Keratinocyte (primary cell): ENCODE data around the gene OCIAD2. TPM values are rescaled to one million over a fixed set of nuclear protein-coding genes. Genes with fewer than 3 reads are reported as not detected.

Source experiments
- DNase-seq: peaks from one replicate; pipeline ENCODE4 v3.0.0-alpha.2; 2011; ENCODE audit warnings: low read depth, missing footprints, low spot score
- FAIRE-seq: peaks from 2 replicates; lab custom pipeline; 2011; peaks lifted over from hg19 to GRCh38; lab: Jason Lieb, UNC
- H2AFZ ChIP-seq: 2 replicates; pipeline ENCODE4 v1.6.0; 2012; ENCODE audit warnings: low read length, control low read depth, inconsistent platforms; ENCODE audit not compliant: control insufficient read depth
- H3K27ac ChIP-seq: 2 replicates; pipeline ENCODE4 v1.5.1; 2011; ENCODE audit warnings: low read length; ENCODE audit not compliant: control insufficient read depth, insufficient read depth
- H3K27me3 ChIP-seq: 3 replicates; pipeline ENCODE4 v1.6.0; 2011; ENCODE audit warnings: low read length; ENCODE audit not compliant: control insufficient read depth, insufficient read depth; ENCODE audit errors: extremely low read depth
- H3K36me3 ChIP-seq, 2 experiments: 2 replicates in 1 of 2; 3 replicates in 1 of 2; pipeline ENCODE4 v1.5.1; 2011; ENCODE audit warnings: low read length in 2 of 2, mild to moderate bottlenecking in 1 of 2; ENCODE audit not compliant: control insufficient read depth in 2 of 2, insufficient read depth in 2 of 2; ENCODE audit errors: extremely low read depth in 1 of 2
- H3K4me1 ChIP-seq: 3 replicates; pipeline ENCODE4 v1.5.1; 2011; ENCODE audit warnings: low read length; ENCODE audit not compliant: control insufficient read depth, insufficient read depth; ENCODE audit errors: extremely low read depth
- H3K4me2 ChIP-seq: 3 replicates; pipeline ENCODE4 v1.6.0; 2011; ENCODE audit warnings: low read depth, low read length; ENCODE audit not compliant: control insufficient read depth, insufficient read depth; ENCODE audit errors: extremely low read depth
- H3K4me3 ChIP-seq, 3 experiments: fragments of 200-600 bp in 1 of 3; sonication (generic) in 1 of 3; 2 replicates in 2 of 3; 3 replicates in 1 of 3; pipeline ENCODE4 v1.5.1; 2011 to 2016; ENCODE audit warnings: low read length in 3 of 3, mild to moderate bottlenecking in 3 of 3, control low read depth in 2 of 3, inconsistent platforms in 1 of 3, low read depth in 1 of 3, mixed read lengths in 1 of 3, mixed run types in 1 of 3, moderate library complexity in 1 of 3; ENCODE audit not compliant: control insufficient read depth in 2 of 3, insufficient read depth in 2 of 3; ENCODE audit errors: extremely low read depth in 1 of 3
- H3K79me2 ChIP-seq: 2 replicates; pipeline ENCODE4 v1.6.0; 2012; ENCODE audit warnings: low read length; ENCODE audit not compliant: control insufficient read depth, insufficient read depth
- H3K9ac ChIP-seq: 3 replicates; pipeline ENCODE4 v1.6.0; 2011; ENCODE audit warnings: low read length; ENCODE audit not compliant: control insufficient read depth, insufficient read depth; ENCODE audit errors: extremely low read depth
- H3K9me1 ChIP-seq: 3 replicates; pipeline ENCODE4 v1.6.0; 2011; ENCODE audit warnings: low read length; ENCODE audit not compliant: control insufficient read depth, insufficient read depth; ENCODE audit errors: extremely low read depth
- H3K9me3 ChIP-seq: 2 replicates; pipeline ENCODE4 v1.5.1; 2012; ENCODE audit warnings: low read depth, low read length; ENCODE audit not compliant: control insufficient read depth
- H4K20me1 ChIP-seq: 3 replicates; pipeline ENCODE4 v1.6.0; 2011; ENCODE audit warnings: low read length; ENCODE audit not compliant: control insufficient read depth, insufficient read depth; ENCODE audit errors: extremely low read depth
- CTCF ChIP-seq, 3 experiments: IDR thresholded peaks in 1 of 3; conservative IDR thresholded peaks in 1 of 3; optimal IDR thresholded peaks in 1 of 3; 2 replicates in 2 of 3; 3 replicates in 1 of 3; pipeline versions ENCODE3 to v1.5.1; 2011; ENCODE audit warnings: low read length in 3 of 3, mild to moderate bottlenecking in 3 of 3, moderate library complexity in 2 of 3, control low read depth in 1 of 3, inconsistent platforms in 1 of 3; ENCODE audit not compliant: insufficient read depth in 2 of 3; ENCODE audit errors: extremely low read depth in 1 of 3
- EZH2 ChIP-seq: IDR thresholded peaks from one replicate; pipeline ENCODE4 v1.6.1; 2012; ENCODE audit warnings: inconsistent platforms, mild to moderate bottlenecking, low read length, moderate library complexity
- dilution Hi-C: fragments of 300-500 bp; cut with MboI; formaldehyde crosslinking; loops from one replicate; pipeline ENCODE4 v1.7.0; 2020; ENCODE audit warnings: low sequenced_read_pairs; ENCODE audit not compliant: extremely low pct_ligation_motif_present
- polyA plus RNA-seq, 5 experiments: library from polyadenylated mRNA; depleted of rRNA in 3 of 5; stranded (reverse) in 3 of 5; stranded (forward) in 1 of 5; unstranded in 1 of 5; fragments of >200 nt; gene quantifications; 1 replicate in 1 of 5; 2 replicates in 3 of 5; 3 replicates in 1 of 5; pipeline versions ENCODE4 v1.2.1 to v1.2.3, GENCODE V29; 2011 to 2012; ENCODE audit warnings: missing spikeins in 2 of 5, low read depth in 1 of 5, low replicate concordance in 1 of 5

Gene OCIAD2
- polyA plus RNA-seq, 1 donor (not counting 4 experiments of a cell fraction or from before 2014, with no cell fraction given) = 407 TPM

- Histone ChIP-seq H3K36me3 (peaks cover 20 to 40% of the 10 kb centered on the region in 2 experiments), H2AFZ (no peak overlapping the region), H3K79me2 (peaks cover 31% of the 10 kb centered on the region), H3K4me2 (no peak overlapping the region), H4K20me1 (no peaks in the 10 kb centered on the region), H3K27ac (no peak overlapping the region), H3K9me1 (peaks cover 2% of the 10 kb centered on the region), H3K9me3 (no peaks in the 10 kb centered on the region), H3K4me3 (no peak overlapping the region), H3K27me3 (no peaks in the 10 kb centered on the region), H3K4me1 (peaks cover 29% of the 10 kb centered on the region), H3K9ac (no peak overlapping the region)
- dilution Hi-C loops = no loop called here
- TF ChIP-seq EZH2 = no peak
- TF ChIP-seq CTCF (optimal IDR thresholded peaks at IDR 0.05 in 1 of 3, IDR thresholded peaks at IDR 0.05 in 1 of 3, conservative IDR thresholded peaks at IDR 0.05 in 1 of 3; ENCODE audit: extremely low read depth in 1 of 3, insufficient read depth in 2 of 3, low read length in 3 of 3) = no peak
- FAIRE-seq = no peak
- DNase-seq = no peak
Observed at GRCh38 chr4:48899432-48899749, 7.2 kb downstream of the OCIAD2 start.

- no peak overlapping the region for H3K9ac ChIP-seq
- DNase-seq = no peak
- H3K9me1 ChIP-seq = no peaks in the 10 kb centered on the region
- no peak overlapping the region for H2AFZ ChIP-seq
- no peak for FAIRE-seq
- H3K36me3 ChIP-seq = peaks cover 20 to 36% of the 10 kb centered on the region in 2 experiments
- no peak overlapping the region for H3K4me3 ChIP-seq
- H3K79me2 ChIP-seq = peaks cover 27% of the 10 kb centered on the region
- no peaks in the 10 kb centered on the region for H4K20me1 ChIP-seq
- dilution Hi-C loops = no loop called here
- H3K27me3 ChIP-seq = no peaks in the 10 kb centered on the region
- no peak overlapping the region for H3K4me2 ChIP-seq
- peaks cover 24% of the 10 kb centered on the region for H3K4me1 ChIP-seq
- H3K9me3 ChIP-seq = no peaks in the 10 kb centered on the region
- H3K27ac ChIP-seq = no peak overlapping the region
- TF ChIP-seq EZH2 (no peak), CTCF (optimal IDR thresholded peaks at IDR 0.05 in 1 of 3, IDR thresholded peaks at IDR 0.05 in 1 of 3, conservative IDR thresholded peaks at IDR 0.05 in 1 of 3; ENCODE audit: extremely low read depth in 1 of 3, insufficient read depth in 2 of 3, low read length in 3 of 3) (no peak)
Observed at GRCh38 chr4:48898733-48899431, 7.7 kb downstream of the OCIAD2 start.
